Cerebellar nuclear complex (tissue), 1 donor: ENCODE data around the gene VAV2.
"Not testable (repeated sequence)": the region's sequence is repeated elsewhere in the genome, so short reads cannot be mapped to it uniquely, and the experiment has no call there.

Experiments
- DNase-seq, 2 experiments: peaks; one replicate each; lab custom pipeline; 2025; lab: John Stamatoyannopoulos, UW

Gene VAV2

DNA sequence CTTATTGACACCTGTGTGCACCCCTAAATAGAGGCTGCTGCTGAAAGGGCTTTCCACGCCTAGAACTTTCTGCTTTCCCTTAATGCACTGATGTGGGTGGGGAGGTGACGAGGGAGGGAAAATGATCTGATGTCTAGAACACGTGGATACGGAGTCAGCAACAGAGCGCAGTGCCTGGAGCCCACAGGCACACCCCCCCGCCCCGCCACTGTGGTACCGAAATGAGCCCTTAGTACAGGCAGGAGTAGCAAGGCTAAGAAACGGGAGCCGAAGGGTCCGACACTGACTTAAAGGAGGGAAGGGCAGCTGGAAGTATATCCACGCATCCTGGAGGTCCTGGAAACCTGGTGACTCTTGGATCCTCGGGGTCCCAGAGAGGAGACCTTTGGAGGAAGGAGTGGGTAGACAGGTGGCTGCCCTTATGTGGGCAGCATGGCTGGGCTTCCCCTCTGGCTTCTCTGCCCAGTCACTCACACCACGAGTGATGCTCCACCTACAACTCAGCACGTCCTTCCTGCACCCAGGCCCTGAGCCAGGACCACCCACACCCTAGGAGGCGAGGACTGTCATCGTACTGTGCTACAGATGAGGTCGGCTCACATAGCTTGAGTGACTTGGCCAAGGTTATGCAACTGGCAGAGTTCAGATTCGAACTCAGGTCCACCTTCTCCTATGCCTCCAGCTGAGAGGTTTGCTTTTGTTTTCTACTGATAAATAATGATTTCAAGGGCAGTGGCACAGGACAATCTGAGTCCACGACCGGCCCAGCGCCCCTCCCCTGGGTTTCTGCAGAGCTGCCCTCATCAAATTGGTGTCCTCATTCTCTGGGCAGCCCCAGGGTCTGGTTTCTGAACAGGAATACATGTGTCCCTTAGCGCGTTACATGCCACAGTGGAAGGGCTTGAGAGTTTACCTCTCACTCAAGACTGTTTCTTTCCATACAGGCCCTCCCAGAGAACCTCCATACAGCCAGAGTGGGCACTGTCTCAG, 4.7 kb upstream of the VAV2 start:
- DNase-seq, result no peak

DNA sequence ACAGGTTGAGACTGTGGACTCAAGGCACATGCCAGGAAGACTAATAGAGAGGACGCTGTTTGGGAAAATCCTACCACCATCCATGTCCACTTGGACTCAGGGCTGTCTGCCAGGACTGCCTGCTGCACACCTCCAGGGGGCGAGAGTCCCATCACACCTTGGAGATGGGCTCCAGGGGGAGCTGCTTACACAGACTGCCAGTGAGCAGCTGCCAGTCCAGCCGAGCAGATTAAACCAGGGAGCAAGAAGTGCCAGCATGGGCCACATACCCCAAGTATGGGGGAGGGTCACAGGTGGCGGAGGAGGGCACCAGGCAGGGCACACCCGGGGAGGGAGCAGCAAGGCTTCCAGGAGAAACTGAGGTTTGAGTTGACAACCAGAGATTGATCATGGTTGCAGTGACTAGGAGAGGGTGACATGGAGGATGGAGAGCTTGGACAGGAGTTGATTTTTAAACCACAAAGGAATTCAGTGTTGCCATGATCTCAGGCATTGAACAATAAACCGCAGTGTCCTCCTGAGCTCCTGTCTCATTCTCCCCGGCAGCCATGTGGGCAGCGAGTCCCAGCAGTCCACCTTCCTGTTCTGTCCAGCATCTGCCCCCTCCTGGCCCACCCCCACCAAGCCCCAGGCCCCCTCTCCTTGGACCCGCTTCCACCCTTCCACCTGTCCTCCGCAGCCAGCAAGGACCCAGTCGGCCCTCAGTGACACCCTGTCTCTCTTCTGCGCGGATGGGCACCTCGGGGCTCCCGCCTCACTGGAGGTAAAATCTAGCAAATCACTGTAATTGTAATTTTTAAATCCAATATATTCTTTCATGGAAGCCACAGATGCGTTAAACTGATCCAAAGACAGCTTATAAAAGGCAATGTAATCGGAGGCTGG, 3.1 kb upstream of the VAV2 start:
- no peak for DNase-seq

DNA sequence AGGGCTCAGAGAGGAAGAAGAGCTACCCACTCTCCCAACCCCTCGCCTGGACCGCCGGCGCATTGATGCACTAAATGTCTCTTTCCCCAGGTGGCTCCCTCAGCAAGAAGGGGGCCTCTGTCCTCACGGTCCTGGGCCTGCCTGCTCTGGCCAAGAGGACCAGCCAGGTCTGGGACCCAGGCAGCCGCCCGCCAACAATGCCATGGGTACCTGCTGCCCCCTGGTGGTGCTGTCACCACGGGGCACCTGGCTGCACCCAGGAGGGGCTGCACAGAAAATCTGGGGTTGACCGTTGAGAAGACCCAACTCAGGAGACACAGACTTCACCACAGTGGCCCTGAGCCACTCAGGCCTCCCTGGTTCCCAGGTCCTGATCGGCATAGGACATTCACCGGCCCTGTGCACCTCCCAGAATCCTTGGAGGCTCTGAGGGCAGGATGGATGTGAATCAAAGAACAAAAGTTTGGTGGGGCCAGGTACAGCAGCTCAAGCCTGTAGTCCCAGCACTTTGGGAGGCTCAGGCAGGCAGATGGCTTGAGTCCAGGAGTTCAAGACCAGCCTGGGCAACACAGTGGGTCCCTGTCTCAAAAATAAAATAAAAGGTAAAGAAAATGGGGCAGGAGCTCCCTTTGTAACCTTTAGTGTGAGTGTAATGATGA, 2.4 kb upstream of the VAV2 start:
- no peak for DNase-seq

DNA sequence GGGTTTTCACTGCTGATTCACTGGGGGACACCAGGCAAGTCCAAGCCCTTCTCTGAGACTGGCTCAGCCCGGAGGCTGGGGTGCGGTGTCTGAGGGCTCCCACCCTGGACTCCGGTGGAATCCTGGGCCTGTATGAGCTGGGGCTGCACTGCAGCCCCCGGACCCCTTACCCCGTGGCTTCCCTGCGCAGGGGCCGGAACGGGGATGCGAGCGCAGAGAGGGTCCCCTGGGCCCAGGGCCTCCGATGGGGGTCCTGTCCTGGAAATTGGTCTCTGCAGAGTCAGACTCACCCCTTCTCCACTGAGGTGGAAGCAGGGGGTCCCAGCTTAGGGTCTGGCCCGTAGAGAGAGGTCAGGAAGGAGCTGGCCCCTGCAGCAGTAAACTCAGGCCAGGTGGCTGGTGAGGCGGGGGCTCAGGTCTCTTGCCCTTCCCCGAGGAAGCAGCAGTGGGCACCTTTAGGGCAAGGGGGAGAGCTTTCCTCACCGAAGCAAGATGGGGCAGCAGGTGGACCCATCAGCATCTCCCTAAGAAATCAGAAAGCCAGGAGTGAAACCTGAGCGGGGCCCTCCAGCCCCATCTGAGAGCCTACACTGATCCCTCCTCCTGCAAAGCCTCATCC, 1.6 kb upstream of the VAV2 start:
- no peak for DNase-seq

DNA sequence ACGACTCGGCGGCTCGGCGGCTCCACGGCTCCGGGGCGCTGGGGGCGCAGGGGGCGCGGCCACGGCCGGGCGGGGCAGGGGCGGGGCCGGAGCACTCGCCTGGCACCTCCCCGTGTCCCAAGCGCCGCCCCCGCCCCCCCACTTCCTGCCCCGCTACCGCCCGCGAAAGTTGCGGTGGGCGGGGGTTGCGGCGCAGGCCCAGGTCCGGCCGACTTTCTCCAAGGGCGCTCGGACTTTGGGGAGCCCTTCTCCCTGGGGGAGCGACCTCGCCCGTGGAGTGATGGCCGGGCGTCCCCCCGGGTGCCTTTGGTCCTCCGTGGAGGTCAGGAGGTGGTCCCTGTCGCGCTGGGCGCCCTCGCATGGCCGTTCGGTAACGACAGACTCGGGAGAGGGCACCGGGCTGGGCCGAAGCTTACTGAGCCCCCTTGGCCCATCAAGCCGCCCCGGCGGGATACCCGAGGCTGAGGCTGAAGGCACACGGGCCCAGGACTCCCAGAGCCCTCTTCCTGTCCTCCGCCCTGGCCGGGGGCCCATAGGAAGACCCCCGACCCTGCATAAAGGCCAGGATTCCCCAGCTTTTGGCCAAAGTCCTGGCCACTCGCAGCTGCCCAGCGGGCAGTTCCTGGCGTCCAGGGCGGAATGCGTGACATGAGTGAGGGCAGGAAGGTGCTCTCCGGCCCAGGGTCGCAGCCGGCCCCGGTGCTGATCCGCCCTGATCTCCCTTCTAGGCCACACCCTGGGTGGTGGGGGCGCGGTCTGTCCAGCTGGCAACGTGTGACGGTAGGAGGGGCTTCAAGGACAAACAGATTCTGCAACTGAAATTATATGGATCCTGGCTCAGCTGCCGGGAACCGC, 883 bp upstream of the VAV2 start:
- DNase-seq, result no peak

DNA sequence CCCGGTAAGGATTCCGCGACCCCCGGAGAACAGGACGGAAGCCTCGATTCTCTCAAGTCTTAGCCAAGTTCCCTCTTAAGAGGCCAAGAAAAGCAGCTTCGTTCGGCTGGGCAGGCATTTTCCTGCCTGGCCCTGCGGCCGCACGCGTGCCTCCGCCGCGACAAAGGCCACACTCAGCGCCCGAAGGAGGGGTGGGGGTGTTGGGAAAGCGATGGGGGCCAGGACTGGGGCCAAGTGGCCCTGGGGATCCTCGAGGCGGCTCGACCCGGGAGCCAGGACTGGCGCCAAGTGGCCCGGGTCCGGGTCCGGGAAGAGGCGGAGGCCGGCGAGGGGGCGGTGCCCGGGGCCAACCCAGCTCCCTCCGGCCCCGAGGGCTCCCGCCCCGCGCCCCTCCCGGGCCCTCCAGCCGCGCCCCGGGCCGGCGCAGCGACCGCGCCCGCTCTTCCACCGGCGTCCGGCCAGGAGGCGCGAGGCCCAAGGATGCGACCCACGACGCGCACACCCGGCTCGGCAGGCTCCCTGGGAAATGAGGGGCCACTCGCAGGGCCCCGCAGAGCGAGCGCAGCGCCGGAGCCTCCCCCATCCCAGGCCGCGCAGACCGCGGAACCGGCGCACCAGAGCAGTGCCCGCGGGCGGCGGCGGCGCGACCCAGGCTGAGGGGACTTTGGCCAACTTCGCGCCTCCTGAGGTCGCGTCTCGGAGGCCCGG, 756 bp downstream of the VAV2 start:
- no peak for DNase-seq

DNA sequence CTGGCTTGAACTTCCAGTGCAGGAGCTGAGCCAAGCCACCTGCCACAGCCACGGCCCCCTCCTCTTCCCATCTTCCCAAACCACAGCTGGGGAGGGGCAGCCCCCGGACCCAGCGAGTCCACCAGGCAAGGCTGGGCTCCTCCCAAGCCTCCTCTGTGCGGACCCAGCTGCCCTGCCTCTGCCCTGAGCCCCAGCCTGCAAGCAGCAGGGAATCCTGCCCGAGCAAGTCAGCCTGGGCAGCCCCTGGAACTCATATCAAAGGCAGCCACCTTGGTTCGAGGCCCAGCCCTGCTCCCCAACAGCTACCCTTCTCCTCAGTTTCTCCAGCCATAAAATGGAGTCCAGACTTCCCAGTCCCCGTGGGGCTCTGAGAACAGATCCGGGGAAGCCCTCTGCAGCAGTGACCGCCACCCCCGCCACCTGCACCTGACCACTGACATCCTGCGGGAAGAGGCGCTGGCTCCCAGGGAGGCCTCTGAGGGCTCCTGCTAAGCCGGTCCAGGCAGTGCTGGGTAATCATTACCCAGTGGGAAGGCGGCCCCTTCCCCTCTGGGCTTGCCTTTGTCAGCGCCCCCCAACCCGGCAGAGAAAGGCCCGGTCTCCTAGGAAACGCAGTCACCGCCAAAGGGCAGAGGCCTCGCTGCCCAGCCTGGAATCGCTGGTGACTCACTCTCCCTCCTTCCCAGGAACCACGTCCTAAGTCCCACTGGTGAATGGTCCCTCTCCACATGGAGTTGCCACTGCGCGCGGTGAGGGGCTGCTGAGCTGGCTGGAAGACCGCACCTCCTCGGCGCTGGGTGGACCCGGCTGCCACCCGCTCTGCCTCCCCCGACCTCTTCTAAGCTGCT, 1.5 kb downstream of the VAV2 start:
- no peak for DNase-seq

DNA sequence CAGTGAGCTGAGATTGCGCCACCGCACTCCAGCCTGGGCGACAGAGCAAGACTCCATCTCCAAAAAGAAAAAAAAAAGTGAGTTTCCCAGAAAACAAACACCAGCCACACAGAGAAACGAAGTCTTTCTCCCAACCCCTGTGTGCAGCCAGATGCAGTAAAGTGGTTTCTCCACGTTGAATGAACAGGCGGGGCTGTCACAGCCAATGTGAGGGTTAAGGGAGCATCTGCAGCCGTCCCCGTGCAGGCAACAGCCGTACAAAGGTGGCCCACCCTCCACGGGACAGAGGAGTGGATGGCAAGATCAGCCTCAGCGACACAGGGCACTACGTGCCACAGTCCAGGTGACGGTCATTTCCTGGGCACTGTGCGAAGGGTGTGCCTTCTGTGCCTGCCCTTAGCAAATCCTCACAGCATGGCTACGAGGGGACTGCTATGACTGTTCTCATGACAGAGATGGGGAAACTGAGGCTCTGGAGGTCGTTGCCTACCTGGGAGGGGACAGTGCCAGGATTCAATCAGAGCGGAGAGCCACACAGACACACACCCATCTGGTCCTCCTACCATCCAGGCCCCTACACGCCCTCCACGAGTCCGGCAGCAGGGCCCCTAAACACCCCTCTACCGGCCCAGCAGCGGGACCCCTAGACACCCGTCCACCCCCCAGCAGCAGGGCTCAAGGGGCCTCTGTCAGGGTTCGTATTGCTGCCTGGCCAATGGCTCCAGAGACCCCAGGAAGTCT, 2.3 kb downstream of the VAV2 start:
- DNase-seq, result no peak

DNA sequence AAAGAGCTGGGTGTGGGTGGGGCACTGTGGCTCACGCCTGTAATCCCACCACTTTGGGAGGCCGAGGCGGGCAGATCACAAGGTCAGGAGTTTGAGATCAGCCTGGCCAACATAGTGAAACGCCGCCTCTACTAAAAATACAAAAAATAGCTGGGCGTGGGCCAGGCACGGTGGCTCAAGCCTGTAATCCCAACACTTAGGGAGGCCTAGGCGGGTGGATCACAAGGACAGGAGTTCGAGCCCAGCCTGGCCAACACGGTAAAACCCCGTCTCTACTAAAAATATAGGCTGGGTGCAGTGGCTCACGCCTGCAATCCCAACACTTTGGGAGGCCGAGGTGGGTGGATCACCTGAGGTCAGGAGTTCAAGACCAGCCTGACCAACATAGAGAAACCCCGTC, 3.4 kb downstream of the VAV2 start:
- not testable (repeated sequence) for DNase-seq

DNA sequence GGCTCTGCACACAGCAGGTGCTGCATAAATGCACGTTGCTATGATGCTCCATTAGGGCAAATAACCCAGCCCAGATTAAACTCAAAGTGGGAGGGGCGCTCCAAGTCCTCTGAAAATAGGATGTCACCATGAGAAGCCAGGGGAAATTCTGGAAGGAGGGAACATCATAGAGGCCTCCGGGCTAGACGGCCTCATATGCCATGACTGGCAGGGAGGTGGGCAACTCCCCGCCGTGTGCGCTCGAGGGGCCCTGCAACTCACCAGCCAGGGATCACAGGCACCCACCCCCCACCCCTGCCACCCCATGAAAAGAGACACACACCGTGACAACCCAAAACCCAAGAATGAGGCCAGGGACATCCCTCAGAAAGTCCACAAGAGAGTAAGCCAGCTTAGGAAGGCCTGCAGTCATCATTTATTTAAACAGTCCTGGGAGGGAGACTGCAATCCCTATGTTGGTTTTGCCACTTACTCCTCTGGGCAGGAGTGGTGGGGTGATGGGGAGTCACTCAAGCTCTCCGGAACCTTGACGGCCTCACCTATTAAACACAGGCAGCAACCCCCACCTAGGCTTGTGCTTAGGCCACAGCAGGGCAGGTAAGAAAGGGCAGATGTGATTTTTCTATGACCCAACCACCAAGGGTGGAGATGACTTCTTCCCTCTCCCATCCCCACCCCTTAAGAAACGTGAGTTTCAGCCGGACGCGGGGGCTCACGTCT, 4.0 kb downstream of the VAV2 start:
- no peak for DNase-seq

DNA sequence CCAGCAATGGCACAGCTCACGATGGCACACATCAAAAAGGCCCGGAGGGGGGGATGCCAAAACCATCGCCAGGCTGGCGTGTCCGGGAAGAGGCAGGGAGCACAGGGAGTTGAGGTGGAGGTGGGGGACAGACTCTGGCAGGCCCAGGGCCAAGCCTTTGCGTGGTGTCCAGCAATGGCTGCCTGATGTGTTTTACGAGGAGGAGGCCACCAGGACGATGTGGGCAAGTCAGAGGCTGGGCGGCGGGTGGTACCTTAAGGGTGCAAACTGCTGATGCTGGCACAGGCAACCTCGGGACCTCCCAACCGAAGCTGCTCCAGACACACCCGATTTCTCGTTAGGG, 4.7 kb downstream of the VAV2 start:
- DNase-seq, result no peak

DNA sequence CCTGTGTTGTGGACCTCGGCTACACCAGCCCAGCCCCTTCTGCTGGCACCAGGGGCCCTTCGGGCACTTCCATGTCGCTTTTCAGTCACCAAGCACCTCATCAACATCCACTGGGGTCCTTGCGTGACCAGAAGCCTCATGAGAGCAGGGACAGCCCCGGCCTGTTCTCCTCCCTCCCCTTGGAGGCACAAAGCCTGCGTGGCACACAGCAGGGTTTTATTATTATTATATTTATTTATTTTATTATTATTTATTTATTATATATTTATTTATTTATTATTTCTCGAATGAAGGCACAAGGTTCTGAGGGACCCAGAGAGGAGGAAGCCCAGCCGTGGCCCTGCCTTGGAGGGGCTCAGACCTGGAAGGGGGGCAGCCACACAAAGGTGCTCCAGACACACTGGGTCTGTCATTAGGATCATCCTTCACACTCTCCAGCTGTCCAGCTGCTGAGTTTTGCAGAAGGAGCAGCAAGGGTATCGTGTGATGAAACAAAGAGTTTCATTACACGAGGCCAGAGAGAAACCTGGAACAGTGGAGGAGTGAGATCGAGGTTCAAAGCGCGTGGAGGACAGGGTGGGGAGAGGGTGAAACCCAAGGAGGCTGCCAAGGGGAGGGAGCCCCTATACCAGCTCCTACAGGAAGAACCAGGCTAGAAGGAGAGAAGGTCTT, 5.2 kb downstream of the VAV2 start:
- DNase-seq, result no peak

DNA sequence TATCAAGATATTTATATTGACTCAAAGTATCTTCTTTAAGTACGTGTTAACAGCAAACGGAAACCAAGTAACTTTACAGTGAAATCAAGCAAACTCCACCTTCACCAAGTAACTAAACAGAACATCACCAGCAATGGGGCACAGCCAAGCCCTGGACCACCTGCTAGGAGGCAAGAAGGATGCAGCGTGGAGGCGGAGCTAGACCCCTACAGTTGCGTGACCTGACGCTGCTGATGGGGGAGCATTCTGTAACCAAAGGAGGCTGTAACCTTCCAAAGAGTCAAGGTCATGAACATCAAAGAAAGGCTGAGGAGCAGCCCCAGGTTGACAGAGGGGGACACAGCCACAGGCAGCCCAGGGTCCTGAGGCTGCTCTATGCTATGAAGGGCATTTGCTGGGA, 6.1 kb downstream of the VAV2 start:
- DNase-seq, result no peak

DNA sequence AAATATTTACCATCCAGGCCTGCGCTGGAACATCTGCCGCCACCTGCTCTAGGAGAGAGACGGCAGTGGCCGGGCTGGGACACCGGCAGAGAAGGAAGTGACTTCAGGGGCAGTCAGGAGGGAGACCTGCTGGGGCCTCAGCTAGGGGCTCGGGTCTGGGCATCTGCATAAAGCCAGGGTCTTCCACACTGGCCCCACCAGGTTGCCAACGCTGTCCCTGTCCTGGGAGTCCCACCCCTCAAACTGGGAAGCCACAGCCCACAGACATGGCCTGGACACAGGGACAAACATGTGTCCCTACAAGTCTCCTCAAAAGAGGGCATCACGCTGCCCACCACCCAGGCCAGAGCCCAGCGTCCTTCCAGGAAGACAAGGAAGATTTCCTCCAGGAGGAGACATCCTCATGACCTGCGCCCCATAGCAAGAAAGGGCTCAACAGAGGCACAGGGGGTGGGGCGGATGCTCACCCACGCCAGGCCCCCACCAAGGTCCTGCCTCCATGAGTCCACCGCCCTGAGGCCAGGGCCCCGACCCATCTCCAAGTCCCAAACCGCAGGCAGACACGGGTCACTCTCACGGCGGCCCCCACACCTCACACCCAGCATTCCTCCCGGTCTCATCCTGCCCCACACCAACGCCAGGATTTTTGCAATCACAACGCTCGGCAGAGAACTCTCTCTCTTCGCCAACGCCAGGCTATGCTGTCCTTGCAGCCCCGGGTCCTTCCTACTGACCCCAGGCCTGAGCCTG, 9.0 kb downstream of the VAV2 start:
- no peak for DNase-seq

DNA sequence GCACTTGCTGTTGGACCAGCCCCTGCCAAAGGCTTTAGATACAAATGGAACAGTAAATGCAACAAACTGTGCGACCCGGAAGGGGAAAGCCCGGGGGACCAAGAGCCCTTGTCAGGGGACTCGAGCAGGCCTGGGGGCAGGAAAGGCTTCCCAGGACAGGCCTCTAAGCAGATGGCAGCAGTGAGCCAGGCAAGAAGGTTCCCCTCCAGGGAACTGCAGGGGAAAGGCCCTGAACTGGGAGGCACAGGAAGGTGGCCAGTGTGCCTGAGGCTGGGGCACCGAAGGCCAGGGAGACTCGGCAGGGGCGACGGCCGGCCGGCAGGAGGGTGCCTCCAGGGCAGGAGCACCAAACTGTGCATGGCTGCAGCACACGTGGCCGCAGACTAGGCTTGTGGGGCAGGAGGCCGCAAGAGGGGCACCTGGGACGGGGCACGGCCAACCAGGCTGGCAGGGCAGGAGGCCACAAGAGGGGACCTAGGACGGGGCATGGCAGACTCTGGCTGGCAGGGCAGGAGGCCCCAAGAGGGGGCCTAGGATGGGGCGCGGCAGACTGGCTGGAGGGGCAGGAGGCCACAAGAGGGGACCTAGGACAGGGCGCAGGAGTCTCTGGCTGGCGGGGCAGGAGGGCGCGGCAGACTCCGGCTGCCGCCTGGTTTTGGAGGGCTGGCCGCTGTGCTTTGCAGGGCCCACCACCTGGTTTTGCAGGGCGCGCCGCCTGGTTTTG, 10.0 kb downstream of the VAV2 start:
- no peak for DNase-seq

DNA sequence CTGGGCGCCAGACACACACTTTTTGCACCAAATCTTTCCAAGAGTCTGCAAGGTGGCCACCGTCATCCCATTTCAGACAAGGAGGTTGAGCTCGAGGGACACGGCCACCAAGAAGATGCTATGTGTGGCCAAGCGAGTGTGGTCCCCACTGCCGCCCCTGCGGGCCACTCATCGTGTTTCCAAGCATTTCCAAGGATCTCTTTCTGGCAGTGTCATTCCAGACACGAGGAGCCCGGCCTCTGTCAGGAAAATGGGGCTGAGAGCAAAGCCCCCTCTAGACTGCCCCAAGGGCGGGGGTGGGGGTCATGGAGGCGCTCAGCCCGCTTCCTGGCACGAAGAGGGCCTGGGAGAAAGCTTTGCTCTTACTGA, 10.6 kb downstream of the VAV2 start:
- no peak for DNase-seq
